HG03060 (cell line): ENCODE measurements around the gene MAN1A1.

Experiments used
- ATAC-seq: cut with Tn5 transposase; IDR thresholded peaks from one replicate; pipeline ENCODE4 v1.9.1; 2021; ENCODE audit warnings: low read depth, moderate number of reproducible peaks; ENCODE audit not compliant: unreplicated experiment

Gene MAN1A1

GRCh38 chr6:119205911-119206618 is 143.5 kb downstream of the MAN1A1 start:
- ATAC-seq, result peak; percentile 88

- no peak for ATAC-seq
These were observed 144.8 kb downstream of the MAN1A1 start for GRCh38 chr6:119204719-119205118.

- no peak for ATAC-seq
These were observed 148.1 kb downstream of the MAN1A1 start for GRCh38 chr6:119201480-119201879.

- ATAC-seq, result no peak
These were observed 148.9 kb downstream of the MAN1A1 start for GRCh38 chr6:119200512-119201175.

- no peak for ATAC-seq
These were observed 152.3 kb downstream of the MAN1A1 start for GRCh38 chr6:119197271-119197670.

- no peak for ATAC-seq
These were observed 152.8 kb downstream of the MAN1A1 start for GRCh38 chr6:119196715-119197114.

- no peak for ATAC-seq
These were observed 153.7 kb downstream of the MAN1A1 start for GRCh38 chr6:119195848-119196247.

- no peak for ATAC-seq
These were observed 154.4 kb downstream of the MAN1A1 start for GRCh38 chr6:119195204-119195603.

GRCh38 chr6:119193707-119194106 is 155.9 kb downstream of the MAN1A1 start:
- ATAC-seq, result no peak

- ATAC-seq, result no peak
These were observed 157.4 kb downstream of the MAN1A1 start for GRCh38 chr6:119192200-119192599.

- ATAC-seq, result no peak
These were observed 159.4 kb downstream of the MAN1A1 start for GRCh38 chr6:119190176-119190575.

- ATAC-seq, result no peak
These were observed 160.1 kb downstream of the MAN1A1 start for GRCh38 chr6:119189498-119189897.

- ATAC-seq, result no peak
These were observed 162.0 kb downstream of the MAN1A1 start for GRCh38 chr6:119187596-119187995.

- no peak for ATAC-seq
These were observed 163.1 kb downstream of the MAN1A1 start for GRCh38 chr6:119186490-119186889.

- ATAC-seq, result no peak
These were observed 165.4 kb downstream of the MAN1A1 start for GRCh38 chr6:119184008-119184648.

GRCh38 chr6:119183457-119183856 is 166.1 kb downstream of the MAN1A1 start:
- ATAC-seq, result no peak

GRCh38 chr6:119182875-119183274 is 166.7 kb downstream of the MAN1A1 start:
- no peak for ATAC-seq

- ATAC-seq, result no peak
These were observed 167.3 kb downstream of the MAN1A1 start for GRCh38 chr6:119182216-119182803.

- no peak for ATAC-seq
These were observed 168.5 kb downstream of the MAN1A1 start for GRCh38 chr6:119181046-119181445.

- ATAC-seq, result no peak
These were observed 169.7 kb downstream of the MAN1A1 start for GRCh38 chr6:119179842-119180241.

GRCh38 chr6:119179062-119179461 is 170.5 kb downstream of the MAN1A1 start:
- ATAC-seq, result no peak
